Neural cell (in vitro differentiated cells): Measurements from ENCODE around the gene SNX2. TPM values are rescaled to one million over a fixed set of nuclear protein-coding genes. Genes with fewer than 3 reads are reported as not detected.

Source experiments
- H2AFZ ChIP-seq: fragments of 200-600, 300-800 bp; sonication (generic), shearing (Covaris generic); 2 replicates; pipeline ENCODE4 v1.6.0; 2014; ENCODE audit warnings: low read depth, mild to moderate bottlenecking, antibody characterized with exemption, low read length, moderate library complexity
- H3F3A ChIP-seq: fragments of 200-600 bp; shearing (Covaris generic); 2 replicates; pipeline ENCODE4 v1.6.1; 2016; ENCODE audit warnings: mild to moderate bottlenecking, moderate library complexity, mixed read lengths, antibody characterized with exemption, low read length; ENCODE audit not compliant: insufficient read depth, poor library complexity, severe bottlenecking
- H3K27ac ChIP-seq: fragments of 200-600, 300-800 bp; sonication (generic), shearing (Covaris generic); 2 replicates; pipeline ENCODE4 v1.5.1; 2014; ENCODE audit warnings: mild to moderate bottlenecking, low read length, moderate library complexity
- H3K27me3 ChIP-seq: fragments of 300-800, 200-600 bp; sonication (generic), shearing (Covaris generic); 2 replicates; pipeline ENCODE4 v1.6.0; 2014; ENCODE audit warnings: mild to moderate bottlenecking, low read depth, low read length, moderate library complexity; ENCODE audit not compliant: insufficient read depth
- H3K36me3 ChIP-seq: fragments of 300-800, 200-600 bp; sonication (generic), shearing (Covaris generic); 2 replicates; pipeline ENCODE4 v1.5.1; 2014; ENCODE audit warnings: mild to moderate bottlenecking, antibody characterized with exemption, low read length, moderate library complexity; ENCODE audit not compliant: insufficient read depth
- H3K4me2 ChIP-seq: fragments of 300-800, 200-600 bp; sonication (generic), shearing (Covaris generic); 2 replicates; pipeline ENCODE4 v1.6.0; 2014; ENCODE audit warnings: mild to moderate bottlenecking, low read length
- H3K4me3 ChIP-seq: fragments of 300-800, 200-600 bp; sonication (generic), shearing (Covaris generic); 2 replicates; pipeline ENCODE4 v1.5.1; 2014; ENCODE audit warnings: mild to moderate bottlenecking, low read length, moderate library complexity
- H3K79me2 ChIP-seq: fragments of 200-600 bp; shearing (Covaris generic); replicated peaks from 2 replicates; pipeline ENCODE4 v1.6.0; 2014; ENCODE audit warnings: mild to moderate bottlenecking, low read length, moderate library complexity; ENCODE audit not compliant: insufficient read depth
- H3K9ac ChIP-seq: fragments of 300-800, 200-600 bp; sonication (generic), shearing (Covaris generic); 2 replicates; pipeline ENCODE4 v1.6.1; 2016; ENCODE audit warnings: mild to moderate bottlenecking, low read length, mixed read lengths
- H3K9me2 ChIP-seq: fragments of 200-600 bp; shearing (Covaris generic); 2 replicates; pipeline ENCODE4 v1.6.1; 2016; ENCODE audit warnings: mild to moderate bottlenecking, low read length, mixed read lengths; ENCODE audit not compliant: insufficient read depth
- H3K9me3 ChIP-seq: fragments of 200-600, 300-800 bp; sonication (generic), shearing (Covaris generic); 2 replicates; pipeline ENCODE4 v1.6.1; 2016; ENCODE audit warnings: mild to moderate bottlenecking, mixed run types, low read length, moderate library complexity, mixed read lengths
- H4K20me1 ChIP-seq: fragments of 200-600 bp; shearing (Covaris generic); 2 replicates; pipeline ENCODE4 v1.6.1; 2016; ENCODE audit warnings: mild to moderate bottlenecking, mixed run types; ENCODE audit not compliant: insufficient read depth
- CTCF ChIP-seq: fragments of 450-650 bp; IDR thresholded peaks from 2 replicates; pipeline ENCODE4 v1.5.1; 2014; ENCODE audit warnings: antibody characterized with exemption, mild to moderate bottlenecking, moderate library complexity; ENCODE audit not compliant: poor library complexity, severe bottlenecking
- EP300 ChIP-seq: fragments of 450-650 bp; conservative IDR thresholded peaks from 2 replicates; pipeline ENCODE4 v1.6.1; 2014; ENCODE audit warnings: antibody characterized with exemption, mild to moderate bottlenecking, moderate library complexity; ENCODE audit not compliant: poor library complexity, severe bottlenecking
- EZH2 ChIP-seq: fragments of 200-600, 300-800 bp; shearing (Covaris generic), sonication (generic); IDR thresholded peaks from 2 replicates; pipeline ENCODE4 v1.6.1; 2014; ENCODE audit warnings: antibody characterized with exemption, low read length, borderline replicate concordance, mild to moderate bottlenecking; ENCODE audit not compliant: insufficient read depth, poor library complexity, severe bottlenecking
- MXI1 ChIP-seq: fragments of 450-650 bp; conservative IDR thresholded peaks from 2 replicates; pipeline ENCODE4 v1.6.1; 2014; ENCODE audit warnings: antibody characterized with exemption, mild to moderate bottlenecking; ENCODE audit not compliant: poor library complexity, severe bottlenecking
- POLR2AphosphoS5 ChIP-seq: IDR thresholded peaks from 2 replicates; pipeline ENCODE4 v1.6.1; 2012
- RAD21 ChIP-seq: fragments of 450-650 bp; conservative IDR thresholded peaks from 2 replicates; pipeline ENCODE4 v1.6.1; 2014; ENCODE audit warnings: antibody characterized with exemption, mild to moderate bottlenecking, moderate library complexity
- SMC3 ChIP-seq: fragments of 450-650 bp; conservative IDR thresholded peaks from 2 replicates; pipeline ENCODE4 v1.6.1; 2014; ENCODE audit warnings: antibody characterized with exemption, mild to moderate bottlenecking, moderate library complexity; ENCODE audit not compliant: poor library complexity
- TAF1 ChIP-seq: IDR thresholded peaks from 2 replicates; pipeline ENCODE4 v1.6.1; 2012; ENCODE audit warnings: low read depth
- polyA plus RNA-seq: library from polyadenylated mRNA; depleted of rRNA; stranded (reverse); fragments of >200 nt; gene quantifications from 2 replicates; pipeline ENCODE4 v1.2.3, GENCODE V29; 2014
- TF ChIP-seq, protein P1 (sequence below): IDR thresholded peaks from 2 replicates; pipeline ENCODE4 v1.6.1; 2012; ENCODE audit warnings: borderline replicate concordance

The SNX2 gene
- polyA plus RNA-seq, 1 donor from 2014 or later = 36.1 TPM

- no peaks in the 10 kb centered on the region for H3K9me3 ChIP-seq
- no peaks in the 10 kb centered on the region for H4K20me1 ChIP-seq
- no peak overlapping the region for H2AFZ ChIP-seq
- no peaks in the 10 kb centered on the region for H3K36me3 ChIP-seq
- H3F3A ChIP-seq = no peaks in the 10 kb centered on the region
- no peak overlapping the region for H3K4me2 ChIP-seq
- H3K9me2 ChIP-seq = no peaks in the 10 kb centered on the region
- TF ChIP-seq SMC3 (no peak), RAD21 (no peak), EP300 (no peak), EZH2 (no peak), MXI1 (no peak), CTCF (no peak), POLR2AphosphoS5 (no peak), TAF1 (no peak)
- TF ChIP-seq, protein P1, sequence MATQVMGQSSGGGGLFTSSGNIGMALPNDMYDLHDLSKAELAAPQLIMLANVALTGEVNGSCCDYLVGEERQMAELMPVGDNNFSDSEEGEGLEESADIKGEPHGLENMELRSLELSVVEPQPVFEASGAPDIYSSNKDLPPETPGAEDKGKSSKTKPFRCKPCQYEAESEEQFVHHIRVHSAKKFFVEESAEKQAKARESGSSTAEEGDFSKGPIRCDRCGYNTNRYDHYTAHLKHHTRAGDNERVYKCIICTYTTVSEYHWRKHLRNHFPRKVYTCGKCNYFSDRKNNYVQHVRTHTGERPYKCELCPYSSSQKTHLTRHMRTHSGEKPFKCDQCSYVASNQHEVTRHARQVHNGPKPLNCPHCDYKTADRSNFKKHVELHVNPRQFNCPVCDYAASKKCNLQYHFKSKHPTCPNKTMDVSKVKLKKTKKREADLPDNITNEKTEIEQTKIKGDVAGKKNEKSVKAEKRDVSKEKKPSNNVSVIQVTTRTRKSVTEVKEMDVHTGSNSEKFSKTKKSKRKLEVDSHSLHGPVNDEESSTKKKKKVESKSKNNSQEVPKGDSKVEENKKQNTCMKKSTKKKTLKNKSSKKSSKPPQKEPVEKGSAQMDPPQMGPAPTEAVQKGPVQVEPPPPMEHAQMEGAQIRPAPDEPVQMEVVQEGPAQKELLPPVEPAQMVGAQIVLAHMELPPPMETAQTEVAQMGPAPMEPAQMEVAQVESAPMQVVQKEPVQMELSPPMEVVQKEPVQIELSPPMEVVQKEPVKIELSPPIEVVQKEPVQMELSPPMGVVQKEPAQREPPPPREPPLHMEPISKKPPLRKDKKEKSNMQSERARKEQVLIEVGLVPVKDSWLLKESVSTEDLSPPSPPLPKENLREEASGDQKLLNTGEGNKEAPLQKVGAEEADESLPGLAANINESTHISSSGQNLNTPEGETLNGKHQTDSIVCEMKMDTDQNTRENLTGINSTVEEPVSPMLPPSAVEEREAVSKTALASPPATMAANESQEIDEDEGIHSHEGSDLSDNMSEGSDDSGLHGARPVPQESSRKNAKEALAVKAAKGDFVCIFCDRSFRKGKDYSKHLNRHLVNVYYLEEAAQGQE = no peak
- H3K27me3 ChIP-seq = no peaks in the 10 kb centered on the region
- no peak overlapping the region for H3K27ac ChIP-seq
- H3K9ac ChIP-seq = no peak overlapping the region
- H3K79me2 ChIP-seq = no peaks in the 10 kb centered on the region
- no peak overlapping the region for H3K4me3 ChIP-seq
Observed at GRCh38 chr5:122755783-122756182, 19.1 kb upstream of the SNX2 start.

- no peak overlapping the region for H2AFZ ChIP-seq
Observed at GRCh38 chr5:122756264-122756911, 18.5 kb upstream of the SNX2 start.

More at GRCh38 chr5:122756264-122756911, 18.5 kb upstream of the SNX2 start:
- Histone ChIP-seq H3K27ac (no peak overlapping the region), H3F3A (no peaks in the 10 kb centered on the region), H3K9me3 (no peaks in the 10 kb centered on the region), H3K4me3 (no peak overlapping the region), H3K9ac (no peak overlapping the region), H3K36me3 (no peaks in the 10 kb centered on the region), H3K9me2 (no peaks in the 10 kb centered on the region), H4K20me1 (no peaks in the 10 kb centered on the region), H3K27me3 (no peaks in the 10 kb centered on the region), H3K4me2 (no peak overlapping the region), H3K79me2 (no peaks in the 10 kb centered on the region)
- TF ChIP-seq CTCF (no peak), EZH2 (no peak), EP300 (no peak), SMC3 (no peak), MXI1 (no peak), POLR2AphosphoS5 (no peak), TAF1 (no peak), RAD21 (no peak)
- TF ChIP-seq, protein P1 = no peak
